HEK293 (cell line): ENCODE data around the gene CCDC50.

Source experiments
- CTCF ChIA-PET: fragments of 350-600 bp; formaldehyde crosslinking; extraction: SDS; loops from one replicate; lab custom pipeline; 2021; ENCODE audit warnings: antibody characterized with exemption; lab: Yijun Ruan, JAX
- POLR2A ChIA-PET: fragments of 300-600 bp; formaldehyde crosslinking; extraction: SDS; loops from one replicate; lab custom pipeline; 2020; ENCODE audit warnings: antibody characterized with exemption, inconsistent platforms; lab: Yijun Ruan, JAX
- H3K27ac ChIP-seq: fragments of 200-500 bp; sonication (Bioruptor generic); 2 replicates; pipeline ENCODE4 v1.5.1; 2014; ENCODE audit warnings: low read depth, low read length, control low read depth, inconsistent platforms; ENCODE audit errors: extremely low read depth
- H3K36me3 ChIP-seq, 2 experiments: fragments of 200-500 bp in 1 of 2; sonication (Bioruptor generic) in 1 of 2; 1 replicate in 1 of 2; 2 replicates in 1 of 2; pipeline ENCODE4 v1.5.1; 2014 to 2017; ENCODE audit warnings: inconsistent platforms in 2 of 2, low read length in 2 of 2; ENCODE audit not compliant: control insufficient read depth in 2 of 2, insufficient read depth in 1 of 2
- H3K4me1 ChIP-seq: fragments of 200-500 bp; sonication (Bioruptor generic); 2 replicates; pipeline ENCODE4 v1.5.1; 2014; ENCODE audit warnings: mild to moderate bottlenecking, low read length, inconsistent platforms; ENCODE audit not compliant: control insufficient read depth, insufficient read depth
- H3K4me3 ChIP-seq: 2 replicates; pipeline ENCODE4 v1.5.1; 2011; ENCODE audit warnings: low read depth, mild to moderate bottlenecking, control low read depth, low read length, moderate library complexity
- H3K9me3 ChIP-seq: fragments of 200-500 bp; sonication (Bioruptor generic); 2 replicates; pipeline ENCODE4 v1.5.1; 2014; ENCODE audit warnings: low read depth, low read length, inconsistent platforms; ENCODE audit not compliant: control insufficient read depth, insufficient read depth
- KLF1 ChIP-seq: fragments of 450-650 bp; formaldehyde crosslinking; IDR thresholded peaks from 2 replicates; pipeline ENCODE4 v1.5.1; 2016; ENCODE audit warnings: missing biosample characterization, missing genetic modification characterization
- PRDM6 ChIP-seq: fragments of 450-650 bp; formaldehyde crosslinking; IDR thresholded peaks from 2 replicates; pipeline ENCODE4 v1.5.1; 2017; ENCODE audit warnings: missing biosample characterization, missing genetic modification characterization
- TCF7L2 ChIP-seq: IDR thresholded peaks from 2 replicates; pipeline ENCODE4 v1.6.1; 2011; ENCODE audit warnings: low read depth, mild to moderate bottlenecking, inconsistent platforms, low read length, moderate library complexity, borderline replicate concordance
- ZBTB17 ChIP-seq: fragments of 450-650 bp; formaldehyde crosslinking; IDR thresholded peaks from 2 replicates; pipeline ENCODE4 v1.5.1; 2016; ENCODE audit warnings: missing biosample characterization, missing genetic modification characterization
- ZNF18 ChIP-seq: fragments of 450-650 bp; formaldehyde crosslinking; IDR thresholded peaks from 2 replicates; pipeline ENCODE4 v1.5.1; 2016; ENCODE audit warnings: missing biosample characterization, missing genetic modification characterization
- ZNF19 ChIP-seq: fragments of 450-650 bp; formaldehyde crosslinking; IDR thresholded peaks from 2 replicates; pipeline ENCODE4; 2016; ENCODE audit warnings: missing biosample characterization, missing genetic modification characterization, low read depth
- ZNF26 ChIP-seq: fragments of 450-650 bp; formaldehyde crosslinking; IDR thresholded peaks from 2 replicates; pipeline ENCODE4 v1.5.1; 2016; ENCODE audit warnings: missing biosample characterization, missing genetic modification characterization
- ZNF366 ChIP-seq: fragments of 450-650 bp; formaldehyde crosslinking; conservative IDR thresholded peaks from 2 replicates; pipeline ENCODE4 v1.5.1; 2016; ENCODE audit warnings: missing biosample characterization, missing genetic modification characterization
- ZNF600 ChIP-seq: fragments of 450-650 bp; formaldehyde crosslinking; IDR thresholded peaks from 2 replicates; pipeline ENCODE4 v1.5.1; 2016; ENCODE audit warnings: missing biosample characterization, missing genetic modification characterization
- ZNF629 ChIP-seq: fragments of 450-650 bp; formaldehyde crosslinking; IDR thresholded peaks from 2 replicates; pipeline ENCODE4 v1.5.1; 2017; ENCODE audit warnings: missing biosample characterization, missing genetic modification characterization
- ZNF654 ChIP-seq: fragments of 450-650 bp; formaldehyde crosslinking; IDR thresholded peaks from 2 replicates; pipeline ENCODE4 v1.5.1; 2016; ENCODE audit warnings: low read depth, missing biosample characterization, missing genetic modification characterization
- ZXDB ChIP-seq: fragments of 450-650 bp; formaldehyde crosslinking; IDR thresholded peaks from 2 replicates; pipeline ENCODE4 v1.5.1; 2016; ENCODE audit warnings: missing biosample characterization, missing genetic modification characterization
- TF ChIP-seq, protein P1 (sequence below): fragments of 450-650 bp; formaldehyde crosslinking; IDR thresholded peaks from 2 replicates; pipeline ENCODE4 v1.5.1; 2016; ENCODE audit warnings: missing biosample characterization, missing genetic modification characterization

The CCDC50 gene

GRCh38 chr3:191376516-191377141 is 47.4 kb downstream of the CCDC50 start (continued):
- peak; percentile 87 for TF ChIP-seq PRDM6 (tag by site-specific recombination)
- TF ChIP-seq ZXDB = 0 out of 2 replicates have a peak, but pooled peaks have one; percentile 36
- peak; percentile 36; the same call in 1 of the 2 replicates for TF ChIP-seq KLF1
- TF ChIP-seq ZNF600 (tag by site-specific recombination) = peak; percentile 68
- TF ChIP-seq ZNF19 (tag by site-specific recombination) = no peak
- peak; percentile 31; the same call in 1 of the 2 replicates for TF ChIP-seq ZNF629
- 0 out of 2 replicates have a peak, but pooled peaks have one; percentile 33 for TF ChIP-seq ZNF366 (tag by site-specific recombination)
- TF ChIP-seq, protein P1, sequence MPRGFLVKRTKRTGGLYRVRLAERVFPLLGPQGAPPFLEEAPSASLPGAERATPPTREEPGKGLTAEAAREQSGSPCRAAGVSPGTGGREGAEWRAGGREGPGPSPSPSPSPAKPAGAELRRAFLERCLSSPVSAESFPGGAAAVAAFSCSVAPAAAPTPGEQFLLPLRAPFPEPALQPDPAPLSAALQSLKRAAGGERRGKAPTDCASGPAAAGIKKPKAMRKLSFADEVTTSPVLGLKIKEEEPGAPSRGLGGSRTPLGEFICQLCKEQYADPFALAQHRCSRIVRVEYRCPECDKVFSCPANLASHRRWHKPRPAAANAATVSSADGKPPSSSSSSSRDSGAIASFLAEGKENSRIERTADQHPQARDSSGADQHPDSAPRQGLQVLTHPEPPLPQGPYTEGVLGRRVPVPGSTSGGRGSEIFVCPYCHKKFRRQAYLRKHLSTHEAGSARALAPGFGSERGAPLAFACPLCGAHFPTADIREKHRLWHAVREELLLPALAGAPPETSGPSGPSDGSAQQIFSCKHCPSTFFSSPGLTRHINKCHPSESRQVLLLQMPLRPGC = 0 out of 2 replicates have a peak, but pooled peaks have one; percentile 32
- TF ChIP-seq ZNF18 (tag by site-specific recombination) = 0 out of 2 replicates have a peak, but pooled peaks have one; percentile 35
- peak; percentile 65 for TF ChIP-seq ZBTB17 (tag by site-specific recombination)

DNA sequence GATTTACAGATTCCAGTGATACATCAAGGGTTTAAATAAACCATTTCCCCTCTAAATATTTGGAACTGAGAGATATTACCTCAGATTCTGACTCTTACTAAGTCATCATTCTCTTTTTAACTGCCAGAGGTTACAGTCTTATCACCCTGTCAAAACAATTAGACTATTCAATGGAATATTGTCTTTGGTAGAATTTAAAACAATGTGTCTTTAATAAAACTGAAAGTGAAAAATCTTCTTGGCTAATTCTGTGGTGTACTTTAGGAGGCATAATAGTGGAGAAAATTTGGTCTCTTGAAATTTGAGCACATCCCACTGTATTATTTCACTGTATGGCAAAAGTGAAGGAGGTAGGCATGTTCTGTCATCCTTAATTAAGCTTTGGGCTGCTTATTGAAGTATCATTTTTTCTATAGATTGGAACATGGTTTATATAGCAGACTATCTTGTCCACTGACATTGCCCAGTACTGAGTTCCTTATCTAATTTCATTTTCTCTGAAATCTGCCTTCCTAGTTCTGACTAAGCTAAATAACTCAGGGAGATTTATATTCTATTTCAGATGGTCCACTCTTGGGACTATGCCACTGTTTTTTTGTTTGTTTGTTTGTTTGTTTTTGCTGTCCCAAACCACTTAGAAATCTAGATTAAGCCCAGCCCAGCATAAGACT is 49.1 kb downstream of the CCDC50 start:
- Histone ChIP-seq H3K4me1 (peaks cover 15% of the 10 kb centered on the region), H3K36me3 (peaks cover 0 to 48% of the 10 kb centered on the region in 2 experiments; a peak in 1 of 3 replicates), H3K9me3 (no peaks in the 10 kb centered on the region), H3K4me3 (no peak overlapping the region), H3K27ac (no peak overlapping the region)
- POLR2A ChIA-PET = interaction anchor here (0.6 kb wide), 1 partner anchor 51 kb away, joined by 3 read pairs; no protein-coding TSS in a partner anchor
- CTCF ChIA-PET = interaction anchor here (0.6 kb wide), 2 partner anchors 11 to 746 kb away, joined by 3 read pairs; no protein-coding TSS in a partner anchor
- TF ChIP-seq, protein P1 = no peak
- no peak for TF ChIP-seq TCF7L2
- no peak for TF ChIP-seq ZNF654 (tag by site-specific recombination)
- TF ChIP-seq ZNF26 (tag by site-specific recombination) = no peak
- peak; percentile 69 for TF ChIP-seq PRDM6 (tag by site-specific recombination)
